Measurements from ENCODE around the gene B2M. TPM values are rescaled to one million over a fixed set of nuclear protein-coding genes. Genes with fewer than 3 reads are reported as not detected.

B2M gene
- total RNA-seq, 1 experiment from 2014 or later: 388 TPM

DNA sequence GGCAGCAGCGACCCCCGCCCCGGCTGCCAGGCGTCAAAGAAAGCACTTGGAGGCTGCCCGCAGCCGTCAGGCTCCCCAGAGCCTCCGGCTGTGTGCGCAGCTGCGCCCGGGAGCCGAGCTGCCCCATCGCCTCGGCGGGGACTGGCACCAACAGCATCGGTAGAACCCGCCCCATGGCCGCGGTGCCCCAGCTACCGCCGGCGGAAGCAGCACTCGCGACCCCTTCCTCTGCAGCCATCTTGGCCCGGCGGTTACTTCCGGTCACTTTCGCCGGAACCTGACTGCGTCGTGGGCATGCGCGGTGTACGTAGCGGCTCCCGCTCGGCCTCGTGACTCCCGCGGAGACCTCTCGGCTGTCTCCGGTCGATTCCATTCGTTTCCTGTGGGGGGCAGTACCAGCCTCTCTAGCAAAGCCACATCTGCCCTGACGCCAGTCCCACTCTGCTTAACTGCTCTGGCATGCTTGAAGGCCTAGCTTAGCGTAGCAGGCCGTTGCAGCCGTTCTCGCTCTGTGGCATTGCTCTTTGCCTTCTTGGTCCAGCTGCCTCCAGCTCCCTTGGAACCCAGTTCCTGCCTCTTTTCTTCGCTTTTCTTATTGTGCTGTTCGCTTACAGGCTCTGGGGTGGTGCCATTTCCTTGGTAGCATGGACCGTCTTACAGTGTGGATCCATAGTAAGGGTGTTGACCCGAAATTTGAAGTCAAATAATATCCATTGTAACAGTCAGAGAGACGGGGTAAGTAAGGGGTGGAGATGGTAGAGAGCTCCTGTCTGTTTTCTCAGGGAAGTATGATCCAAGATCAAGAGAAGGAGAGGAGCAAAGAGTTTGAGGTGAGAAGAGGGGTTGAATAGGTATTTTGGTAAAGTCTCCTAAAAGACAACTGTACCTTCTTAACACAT is 47.7 kb upstream of the B2M start, which contains the start of gene SPG11 (continued):
- TF ChIP-seq, protein P1, sequence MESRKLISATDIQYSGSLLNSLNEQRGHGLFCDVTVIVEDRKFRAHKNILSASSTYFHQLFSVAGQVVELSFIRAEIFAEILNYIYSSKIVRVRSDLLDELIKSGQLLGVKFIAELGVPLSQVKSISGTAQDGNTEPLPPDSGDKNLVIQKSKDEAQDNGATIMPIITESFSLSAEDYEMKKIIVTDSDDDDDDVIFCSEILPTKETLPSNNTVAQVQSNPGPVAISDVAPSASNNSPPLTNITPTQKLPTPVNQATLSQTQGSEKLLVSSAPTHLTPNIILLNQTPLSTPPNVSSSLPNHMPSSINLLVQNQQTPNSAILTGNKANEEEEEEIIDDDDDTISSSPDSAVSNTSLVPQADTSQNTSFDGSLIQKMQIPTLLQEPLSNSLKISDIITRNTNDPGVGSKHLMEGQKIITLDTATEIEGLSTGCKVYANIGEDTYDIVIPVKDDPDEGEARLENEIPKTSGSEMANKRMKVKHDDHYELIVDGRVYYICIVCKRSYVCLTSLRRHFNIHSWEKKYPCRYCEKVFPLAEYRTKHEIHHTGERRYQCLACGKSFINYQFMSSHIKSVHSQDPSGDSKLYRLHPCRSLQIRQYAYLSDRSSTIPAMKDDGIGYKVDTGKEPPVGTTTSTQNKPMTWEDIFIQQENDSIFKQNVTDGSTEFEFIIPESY (IDR thresholded peaks at IDR 0.05; ENCODE audit: extremely low read depth, insufficient replicate concordance, low read length): peak; percentile 21
- TF ChIP-seq POLR2A (IDR thresholded peaks at IDR 0.05; ENCODE audit: borderline replicate concordance, extremely low read depth, insufficient read depth, insufficient read length) (peak; percentile 83), ZFX (IDR thresholded peaks at IDR 0.05) (peak; percentile 89), RAD21 (IDR thresholded peaks at IDR 0.05; ENCODE audit: low read depth) (peak; percentile 98), ELF1 (IDR thresholded peaks at IDR 0.05; ENCODE audit: borderline replicate concordance, low read depth) (peak; percentile 54)
- TF ChIP-seq, protein P2, sequence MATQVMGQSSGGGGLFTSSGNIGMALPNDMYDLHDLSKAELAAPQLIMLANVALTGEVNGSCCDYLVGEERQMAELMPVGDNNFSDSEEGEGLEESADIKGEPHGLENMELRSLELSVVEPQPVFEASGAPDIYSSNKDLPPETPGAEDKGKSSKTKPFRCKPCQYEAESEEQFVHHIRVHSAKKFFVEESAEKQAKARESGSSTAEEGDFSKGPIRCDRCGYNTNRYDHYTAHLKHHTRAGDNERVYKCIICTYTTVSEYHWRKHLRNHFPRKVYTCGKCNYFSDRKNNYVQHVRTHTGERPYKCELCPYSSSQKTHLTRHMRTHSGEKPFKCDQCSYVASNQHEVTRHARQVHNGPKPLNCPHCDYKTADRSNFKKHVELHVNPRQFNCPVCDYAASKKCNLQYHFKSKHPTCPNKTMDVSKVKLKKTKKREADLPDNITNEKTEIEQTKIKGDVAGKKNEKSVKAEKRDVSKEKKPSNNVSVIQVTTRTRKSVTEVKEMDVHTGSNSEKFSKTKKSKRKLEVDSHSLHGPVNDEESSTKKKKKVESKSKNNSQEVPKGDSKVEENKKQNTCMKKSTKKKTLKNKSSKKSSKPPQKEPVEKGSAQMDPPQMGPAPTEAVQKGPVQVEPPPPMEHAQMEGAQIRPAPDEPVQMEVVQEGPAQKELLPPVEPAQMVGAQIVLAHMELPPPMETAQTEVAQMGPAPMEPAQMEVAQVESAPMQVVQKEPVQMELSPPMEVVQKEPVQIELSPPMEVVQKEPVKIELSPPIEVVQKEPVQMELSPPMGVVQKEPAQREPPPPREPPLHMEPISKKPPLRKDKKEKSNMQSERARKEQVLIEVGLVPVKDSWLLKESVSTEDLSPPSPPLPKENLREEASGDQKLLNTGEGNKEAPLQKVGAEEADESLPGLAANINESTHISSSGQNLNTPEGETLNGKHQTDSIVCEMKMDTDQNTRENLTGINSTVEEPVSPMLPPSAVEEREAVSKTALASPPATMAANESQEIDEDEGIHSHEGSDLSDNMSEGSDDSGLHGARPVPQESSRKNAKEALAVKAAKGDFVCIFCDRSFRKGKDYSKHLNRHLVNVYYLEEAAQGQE (IDR thresholded peaks at IDR 0.05; ENCODE audit: low read depth): no peak
- TF ChIP-seq, protein P3, sequence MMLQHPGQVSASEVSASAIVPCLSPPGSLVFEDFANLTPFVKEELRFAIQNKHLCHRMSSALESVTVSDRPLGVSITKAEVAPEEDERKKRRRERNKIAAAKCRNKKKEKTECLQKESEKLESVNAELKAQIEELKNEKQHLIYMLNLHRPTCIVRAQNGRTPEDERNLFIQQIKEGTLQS (IDR thresholded peaks at IDR 0.05): no peak
